HK-2 (cell line): ENCODE results near the gene OR52I1.

Experiments used
- DNase-seq: peaks from one replicate; pipeline ENCODE4 v3.0.0-alpha.2; 2018; ENCODE audit not compliant: unreplicated experiment

OR52I1 gene

GRCh38 chr11:4593739-4594138 lies at the start of gene OR52I1:
Gene OR52I1 (plus strand): TSS chr11:4594039. CDS start chr11:4594039, 0 bp downstream.
- DNase-seq, result no peak

- no peak for DNase-seq
Observed at GRCh38 chr11:4544891-4545290, 48.9 kb upstream of the OR52I1 start, which contains the start of gene OR52M1. Gene OR52M1 (plus strand): TSS chr11:4545191. CDS start chr11:4545191, 0 bp downstream.

GRCh38 chr11:4546878-4547277 lies 47.0 kb upstream of the OR52I1 start:
- DNase-seq, result no peak

- DNase-seq, result no peak
Observed at GRCh38 chr11:4547416-4547815, 46.4 kb upstream of the OR52I1 start.

- DNase-seq, result no peak
Observed at GRCh38 chr11:4551346-4551979, 42.4 kb upstream of the OR52I1 start.

- no peak for DNase-seq
Observed at GRCh38 chr11:4559527-4560440, 34.1 kb upstream of the OR52I1 start.

- DNase-seq, result no peak
Observed at GRCh38 chr11:4560467-4560866, 33.4 kb upstream of the OR52I1 start.

GRCh38 chr11:4565371-4565770 lies 28.5 kb upstream of the OR52I1 start:
- DNase-seq, result no peak

GRCh38 chr11:4569075-4569474 lies 24.8 kb upstream of the OR52I1 start:
- DNase-seq, result no peak

GRCh38 chr11:4576880-4577279 lies 17.0 kb upstream of the OR52I1 start:
- no peak for DNase-seq

- DNase-seq, result no peak
Observed at GRCh38 chr11:4577761-4578160, 16.1 kb upstream of the OR52I1 start.

- no peak for DNase-seq
Observed at GRCh38 chr11:4578624-4579023, 15.2 kb upstream of the OR52I1 start.

GRCh38 chr11:4580124-4580523 lies 13.7 kb upstream of the OR52I1 start:
- DNase-seq, result no peak

GRCh38 chr11:4581443-4581842 lies 12.4 kb upstream of the OR52I1 start, which contains the start of gene OR52I2:
Gene OR52I2 (plus strand): TSS chr11:4581743.
- no peak for DNase-seq

- DNase-seq, result no peak
Observed at GRCh38 chr11:4589017-4589416, 4.8 kb upstream of the OR52I1 start.

- no peak for DNase-seq
Observed at GRCh38 chr11:4605057-4605456, 11.2 kb downstream of the OR52I1 start.

- no peak for DNase-seq
Observed at GRCh38 chr11:4606231-4607015, 12.6 kb downstream of the OR52I1 start.

- no peak for DNase-seq
Observed at GRCh38 chr11:4607096-4607495, 13.3 kb downstream of the OR52I1 start.

- DNase-seq, result peak; percentile 92
Observed at GRCh38 chr11:4607781-4608666, 14.2 kb downstream of the OR52I1 start, which contains the start of gene TRIM68. Gene TRIM68 (minus strand): TSS chr11:4608231. CDS start chr11:4605504, 2,727 bp downstream.

- DNase-seq, result no peak
Observed at GRCh38 chr11:4610258-4610935, 16.6 kb downstream of the OR52I1 start.
